ENCODE results near the gene RPL22L1.
"Not testable (repeated sequence)": the region's sequence is repeated elsewhere in the genome, so short reads cannot be mapped to it uniquely, and the experiment has no call there.

RPL22L1 gene

GRCh38 chr3:170877311-170877710 lies 7.3 kb upstream of the RPL22L1 start:
- not testable (repeated sequence) for DNase-seq

DNA sequence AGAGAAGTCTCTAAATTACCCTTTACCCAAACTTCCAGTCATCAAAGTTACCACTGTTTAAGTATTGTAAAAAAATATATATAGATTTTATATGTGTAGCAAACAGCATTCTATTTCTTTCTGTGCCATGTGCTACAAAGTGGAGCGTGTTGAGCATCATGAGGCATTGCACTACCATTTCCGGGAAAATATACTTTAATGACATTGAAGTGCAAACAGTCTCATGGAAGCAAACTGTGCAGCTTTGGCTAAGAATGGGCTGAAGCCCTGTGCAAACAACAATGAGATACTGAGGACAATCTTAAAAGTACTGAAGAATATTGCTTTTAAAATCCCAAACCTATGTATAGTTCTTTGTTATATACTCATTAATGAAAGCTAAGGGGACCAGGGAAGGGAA lies 6.5 kb upstream of the RPL22L1 start:
- no peak for DNase-seq

DNA sequence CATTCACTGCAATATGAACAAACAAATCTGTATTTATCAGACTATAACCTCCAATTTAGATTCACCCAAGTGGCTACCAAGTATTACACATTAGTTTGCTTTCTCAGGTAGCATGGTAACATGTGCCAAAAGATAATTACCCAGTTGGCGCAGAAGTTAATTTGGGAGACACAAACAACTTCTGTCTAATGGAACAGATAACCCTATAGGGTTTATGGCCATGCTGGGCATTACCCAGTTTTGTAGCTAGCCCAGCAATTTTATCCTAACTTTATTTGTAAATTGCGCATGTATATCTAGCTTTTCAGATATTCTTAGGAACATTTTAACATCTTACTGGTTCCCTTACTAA lies 780 bp downstream of the RPL22L1 start:
- peak; percentile 55 for DNase-seq

- DNase-seq, result peak; percentile 27
Measured at GRCh38 chr3:170868577-170869238, 1.3 kb downstream of the RPL22L1 start.

DNA sequence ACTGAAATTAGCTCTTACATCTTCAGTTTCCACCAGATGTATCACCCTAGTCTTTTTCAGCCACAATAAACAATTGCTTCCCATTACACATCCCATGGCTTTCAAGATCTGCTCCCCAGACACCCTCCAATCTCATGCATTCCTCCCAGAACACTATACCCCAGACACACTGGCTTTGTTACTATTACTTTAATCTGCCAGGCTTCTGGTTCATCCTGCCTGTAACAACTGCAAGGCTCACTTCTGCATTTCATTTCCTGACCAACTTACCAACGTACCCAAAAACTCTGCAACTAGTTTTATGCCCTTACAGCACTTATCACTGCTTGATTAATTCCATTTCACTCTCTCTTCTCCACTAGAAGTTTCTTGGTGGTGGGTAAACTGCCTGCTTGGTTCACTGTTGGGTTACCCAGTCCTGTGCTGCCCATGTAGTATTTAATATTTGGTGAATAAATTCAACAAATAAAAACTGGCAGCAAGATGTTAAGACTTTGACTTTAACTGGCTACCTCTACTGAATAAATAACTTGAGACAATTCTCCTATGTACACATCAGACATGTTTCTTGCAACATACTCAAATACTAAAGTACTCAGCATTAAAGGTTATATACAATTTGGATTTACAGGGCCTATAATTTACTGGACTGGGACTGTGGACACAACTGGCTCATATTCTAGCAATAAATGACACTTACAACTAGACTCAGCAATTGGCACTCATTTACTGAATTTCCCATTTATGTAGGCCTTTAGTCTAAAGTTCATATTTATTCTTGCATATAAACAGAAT lies 2.7 kb downstream of the RPL22L1 start:
- DNase-seq, result peak; percentile 67

DNA sequence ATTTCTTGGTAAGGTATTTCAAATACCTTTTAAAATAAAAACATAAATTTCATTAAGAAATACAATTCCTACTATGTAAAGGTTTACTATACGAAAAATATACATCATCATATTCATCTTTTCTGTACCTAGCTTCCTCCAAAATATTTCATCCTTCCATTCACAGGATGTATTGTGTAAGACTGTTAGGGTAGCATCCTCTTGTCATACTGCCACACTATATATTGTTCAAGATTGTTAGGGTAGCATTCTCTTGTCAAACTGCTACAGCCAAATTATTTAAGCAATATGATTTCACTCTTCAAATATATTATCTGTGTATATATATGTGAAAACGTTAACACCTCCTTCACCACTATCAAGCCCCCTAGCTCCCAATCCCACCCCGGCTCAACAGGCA lies 3.5 kb downstream of the RPL22L1 start:
- DNase-seq, result no peak

- DNase-seq, result peak; percentile 49
Measured at GRCh38 chr3:170865209-170866094, 4.5 kb downstream of the RPL22L1 start.

GRCh38 chr3:170864525-170865208 lies 5.3 kb downstream of the RPL22L1 start:
- DNase-seq, result peak; percentile 37

DNA sequence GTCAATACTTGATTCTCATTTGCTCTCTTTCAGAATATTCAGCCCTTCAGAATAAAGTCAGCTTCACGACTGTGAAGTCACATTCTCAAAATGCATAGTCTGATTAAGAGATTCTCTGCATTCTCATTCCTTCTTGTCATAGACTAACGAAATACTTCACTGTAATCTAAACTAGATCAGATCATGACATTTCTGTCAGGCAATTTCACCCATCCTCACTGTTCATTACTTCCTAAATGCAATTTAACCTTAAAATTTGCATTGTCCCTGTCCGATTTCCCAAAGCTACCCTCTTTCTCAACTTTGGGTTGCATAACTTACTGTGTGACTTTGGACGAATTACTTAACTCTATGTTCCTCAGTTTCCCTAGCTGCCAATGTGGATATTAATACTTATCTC lies 6.2 kb downstream of the RPL22L1 start:
- DNase-seq, result no peak

DNA sequence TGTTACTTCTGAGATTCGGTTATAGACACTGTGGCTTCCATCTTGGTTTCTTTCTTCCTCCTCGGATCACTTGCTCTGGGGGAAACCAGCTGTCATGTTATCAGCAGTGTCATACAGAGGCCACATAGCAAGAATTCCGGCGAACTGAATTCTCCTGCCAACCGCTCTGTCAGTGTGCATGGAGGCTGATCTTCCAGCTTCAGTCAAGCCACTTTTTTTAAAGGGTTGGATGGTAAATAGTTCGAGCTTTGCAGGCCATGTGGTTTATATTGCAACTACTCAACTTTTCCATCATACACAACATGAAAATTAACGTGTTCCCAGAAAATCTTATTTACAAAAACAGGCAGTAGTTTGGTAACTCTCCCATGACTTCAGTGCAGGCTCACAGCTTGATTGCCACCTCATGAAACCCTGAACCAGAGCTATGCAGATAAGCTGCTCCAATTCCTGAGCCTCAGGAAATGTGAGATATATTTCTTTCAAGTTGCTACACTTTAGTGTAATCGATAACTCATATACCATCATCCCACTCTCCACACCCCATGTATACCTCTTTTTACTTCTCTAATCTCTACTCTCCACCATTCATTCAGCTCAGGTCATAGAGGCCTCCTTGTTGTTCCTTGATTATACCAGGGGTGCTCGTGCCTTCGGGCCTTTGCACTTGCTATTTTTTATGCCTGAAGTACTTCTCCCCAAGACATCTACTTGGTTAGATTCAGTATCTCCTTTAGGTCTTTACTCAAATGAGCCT lies 7.2 kb downstream of the RPL22L1 start:
- DNase-seq, result no peak

DNA sequence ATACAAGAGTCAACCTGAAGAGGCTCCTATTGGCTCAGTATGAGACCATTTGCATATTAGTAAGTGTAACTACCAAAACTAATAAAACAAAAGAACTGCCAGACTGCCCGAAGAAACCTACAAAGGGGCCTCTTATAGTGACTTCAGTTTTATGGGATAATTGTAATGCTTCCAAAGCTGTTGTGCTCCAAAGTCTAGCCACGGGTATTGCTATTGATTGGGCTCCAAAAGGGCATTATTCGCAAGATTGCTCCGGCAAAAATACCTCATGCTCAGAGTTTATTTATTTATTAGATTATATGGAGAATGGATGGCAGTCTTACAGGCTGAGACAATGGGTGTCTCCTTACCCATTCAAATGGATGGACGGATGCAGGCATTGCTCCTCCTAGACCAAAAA lies 11.4 kb downstream of the RPL22L1 start:
- DNase-seq, result no peak

- DNase-seq, result no peak
Measured at GRCh38 chr3:170852324-170852723, 17.7 kb downstream of the RPL22L1 start.

DNA sequence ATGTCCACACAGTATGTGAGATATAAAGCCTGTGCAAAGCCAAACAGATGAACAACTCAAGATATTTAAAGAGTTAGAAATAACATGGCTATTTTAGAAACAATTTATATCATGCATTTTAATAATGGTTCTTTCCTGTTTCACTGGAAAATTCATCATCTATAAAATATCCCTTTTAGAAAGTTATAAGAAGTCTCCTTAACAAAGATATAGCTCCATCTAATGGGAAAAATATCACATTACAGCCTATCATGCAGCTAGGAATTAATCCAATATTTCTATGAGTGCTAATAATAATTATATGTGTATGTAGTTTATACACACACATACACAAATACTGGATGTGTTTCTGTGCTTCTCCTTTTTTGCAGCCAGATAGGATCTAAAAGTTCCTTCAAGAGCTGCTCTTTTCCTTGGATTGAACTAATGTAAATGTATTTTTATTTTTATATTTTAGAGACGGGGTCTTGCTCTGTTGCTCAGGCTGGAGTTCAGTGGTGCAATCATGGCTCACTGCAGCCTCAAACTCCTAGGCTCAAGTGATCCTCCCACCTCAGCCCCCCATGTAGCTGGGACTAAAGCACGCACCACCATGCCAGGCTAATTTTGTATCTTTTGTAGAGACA lies 21.6 kb downstream of the RPL22L1 start:
- peak; percentile 55 for DNase-seq

GRCh38 chr3:170844377-170844776 lies 25.6 kb downstream of the RPL22L1 start:
- no peak for DNase-seq

- no peak for DNase-seq
Measured at GRCh38 chr3:170840291-170840859, 29.6 kb downstream of the RPL22L1 start.

DNA sequence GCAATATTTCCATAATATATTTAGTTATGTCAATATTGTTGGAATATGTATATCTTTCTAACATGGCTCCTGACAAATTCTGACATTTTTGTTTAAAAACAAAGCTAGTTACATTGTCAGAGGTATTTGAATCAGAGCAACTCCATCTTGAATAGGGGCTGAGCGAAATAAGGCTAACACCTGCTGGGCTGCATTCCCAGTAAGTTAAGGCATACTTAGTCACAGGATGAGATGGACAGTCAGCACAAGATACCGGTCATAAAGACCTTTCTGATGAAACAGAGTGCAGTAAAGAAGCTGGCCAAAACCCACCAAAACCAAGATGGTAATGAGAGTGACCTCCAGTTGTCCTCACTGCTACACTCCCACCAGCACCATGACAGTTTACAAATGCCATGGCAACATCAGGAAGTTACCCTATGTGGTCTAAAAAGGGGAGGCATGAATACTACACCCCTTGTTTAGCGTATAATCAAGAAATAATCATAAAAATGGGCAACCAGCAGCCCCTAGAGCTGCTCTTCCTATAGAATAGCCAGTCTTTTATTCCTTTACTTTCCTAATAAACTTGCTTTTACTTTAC lies 30.4 kb downstream of the RPL22L1 start:
- DNase-seq, result no peak

DNA sequence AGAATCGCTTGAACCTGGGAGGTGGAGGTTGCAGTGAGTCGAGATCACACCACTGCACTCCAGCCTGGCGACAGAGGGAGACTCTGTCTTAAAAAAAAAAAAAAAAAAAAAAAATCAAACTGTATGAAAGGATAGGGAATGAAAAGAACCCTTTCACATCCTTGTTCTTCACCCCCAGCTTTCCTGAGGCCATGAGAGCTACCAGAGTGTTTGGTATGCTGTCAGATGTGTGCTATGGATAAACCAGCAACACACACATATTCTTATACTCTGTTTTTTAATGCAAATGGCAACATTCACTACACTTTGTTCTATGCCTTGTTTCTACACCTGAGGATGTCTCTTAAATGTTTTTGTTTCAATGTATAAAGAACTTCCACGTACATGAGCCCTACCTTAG lies 33.5 kb downstream of the RPL22L1 start:
- DNase-seq, result no peak

GRCh38 chr3:170835336-170835735 lies 34.7 kb downstream of the RPL22L1 start:
- no peak for DNase-seq

GRCh38 chr3:170830580-170830979 lies 39.4 kb downstream of the RPL22L1 start:
- DNase-seq, result no peak

GRCh38 chr3:170829546-170830272 lies 40.3 kb downstream of the RPL22L1 start:
- no peak for DNase-seq

Data from hematopoietic multipotent progenitor cell treated with erythropoietin and hydrocortisone succinate and interleukin-3 and kit ligand, for 6 days (in vitro differentiated cells).